Myometrial cell (primary cell): ENCODE measurements around the gene SLC4A4. TPM values are rescaled to one million over a fixed set of nuclear protein-coding genes. Genes with fewer than 3 reads are reported as not detected.

Experiments
- total RNA-seq: library from RNA; depleted of rRNA; stranded (reverse); fragments of >200 nt; gene quantifications from 2 replicates; pipeline ENCODE4 v1.2.3, GENCODE V29; 2015

Gene SLC4A4
- 0.58 and 0.71 TPM in 2 replicates for total RNA-seq

DNA sequence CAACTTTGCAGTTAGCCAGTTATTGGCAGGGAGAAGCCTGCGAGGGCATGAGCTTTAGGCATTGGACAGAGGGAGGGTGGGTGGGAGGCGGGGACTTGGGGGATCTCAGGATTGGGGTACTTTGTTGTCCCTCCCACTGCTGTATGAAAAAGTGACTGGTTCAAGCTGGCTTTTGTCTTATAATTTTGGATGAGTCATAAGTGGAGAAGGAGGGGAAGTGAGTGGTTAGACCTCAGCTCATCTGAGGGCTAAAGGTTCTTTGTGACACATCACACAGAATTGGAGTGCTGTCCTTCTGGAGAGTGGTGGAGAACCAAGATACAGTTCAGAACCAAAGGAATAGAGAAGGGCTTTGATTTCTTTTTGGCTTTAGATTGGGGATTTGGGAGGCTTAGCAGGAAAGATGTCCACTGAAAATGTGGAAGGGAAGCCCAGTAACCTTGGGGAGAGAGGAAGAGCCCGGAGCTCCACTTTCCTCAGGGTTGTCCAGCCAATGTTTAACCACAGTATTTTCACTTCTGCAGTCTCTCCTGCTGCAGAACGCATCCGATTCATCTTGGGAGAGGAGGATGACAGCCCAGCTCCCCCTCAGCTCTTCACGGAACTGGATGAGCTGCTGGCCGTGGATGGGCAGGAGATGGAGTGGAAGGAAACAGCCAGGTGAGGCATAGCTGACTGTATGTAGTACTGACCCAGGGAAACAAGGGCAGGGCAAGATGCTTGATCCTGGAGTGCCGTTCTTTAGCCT is at the start of gene SLC4A4:
Gene SLC4A4, plus strand, starts transcription at position 175 of the 748 bp plus-strand sequence.

